ELF-1 (cell line): ENCODE measurements around the gene GRIP2.

Source experiments
- DNase-seq: peaks from one replicate; pipeline ENCODE4 v3.0.0-alpha.2; 2016; ENCODE audit warnings: low read depth, low spot score

Gene GRIP2

DNA sequence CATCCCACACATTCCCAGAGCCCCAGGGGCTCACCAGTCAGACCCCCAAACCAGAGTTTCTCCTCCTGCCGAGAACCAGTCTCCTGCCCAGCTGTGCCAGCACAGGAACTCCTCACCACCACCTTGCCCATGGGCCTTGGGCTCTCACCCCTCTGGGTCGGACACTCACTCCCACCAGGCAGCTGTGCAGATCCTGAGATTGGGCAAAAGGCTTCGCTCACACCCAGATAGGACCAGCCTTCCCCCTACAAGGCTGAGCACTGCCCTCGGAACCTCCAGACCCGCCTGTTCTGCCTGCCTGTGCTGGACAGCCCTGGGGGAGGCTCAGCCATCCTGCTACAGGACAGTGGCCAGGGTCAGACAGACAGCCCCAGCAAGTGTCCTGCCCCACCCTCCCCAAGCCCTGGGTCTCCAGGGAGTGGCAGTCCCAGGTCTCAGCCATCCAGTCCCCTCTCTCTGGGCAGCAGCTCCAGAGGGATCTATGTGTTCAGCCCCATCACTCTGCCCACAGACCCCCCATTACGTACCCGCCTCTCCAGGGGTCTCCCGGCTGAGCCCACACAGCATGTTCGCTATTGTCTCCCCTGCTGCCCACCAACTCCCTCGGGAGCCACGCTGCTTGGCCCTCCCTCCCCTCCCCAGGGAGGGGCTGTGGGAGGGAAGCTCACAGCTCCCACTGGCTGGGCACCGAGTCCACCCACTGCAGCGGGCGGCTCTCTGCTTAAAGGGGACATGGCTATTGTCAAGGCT is at the start of gene GRIP2:
Gene GRIP2 (minus strand): TSS at position 601 of the 750 bp plus-strand sequence. CDS start 34 bp downstream, at position 567.
- no peak for DNase-seq

DNA sequence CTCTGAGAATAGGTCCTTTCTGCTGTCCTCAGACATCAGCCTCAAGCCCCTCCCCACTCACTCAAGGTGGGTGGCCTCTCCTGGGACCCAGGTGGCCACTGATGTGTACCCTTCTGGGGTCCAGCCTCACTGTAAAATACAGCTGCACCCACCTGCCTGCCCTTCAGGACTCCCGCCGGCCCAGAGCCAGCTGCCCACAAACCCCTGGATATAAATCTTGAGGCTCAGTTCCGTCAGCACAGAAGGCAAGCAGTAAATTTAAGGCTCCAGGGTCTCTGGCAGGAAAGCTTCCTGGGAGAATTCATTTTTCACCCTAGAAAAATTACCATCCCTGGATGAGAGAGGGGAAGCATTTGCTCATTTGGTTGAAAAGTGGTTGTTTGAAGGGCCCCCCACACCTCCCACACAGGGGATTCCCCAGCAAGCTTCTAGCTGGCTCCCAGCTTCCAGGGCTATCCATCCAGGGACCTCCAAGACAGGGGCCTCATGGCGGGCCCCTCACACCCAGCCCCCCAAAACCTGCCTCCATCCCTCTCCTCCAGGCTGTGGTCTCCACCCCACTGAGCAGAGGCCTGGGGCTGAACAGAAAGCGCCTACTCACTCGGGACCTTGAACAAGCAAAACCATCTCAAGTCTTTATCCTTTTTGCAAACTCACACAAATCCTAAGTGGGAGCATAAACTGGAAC is 48.4 kb upstream of the GRIP2 start:
- DNase-seq = no peak

DNA sequence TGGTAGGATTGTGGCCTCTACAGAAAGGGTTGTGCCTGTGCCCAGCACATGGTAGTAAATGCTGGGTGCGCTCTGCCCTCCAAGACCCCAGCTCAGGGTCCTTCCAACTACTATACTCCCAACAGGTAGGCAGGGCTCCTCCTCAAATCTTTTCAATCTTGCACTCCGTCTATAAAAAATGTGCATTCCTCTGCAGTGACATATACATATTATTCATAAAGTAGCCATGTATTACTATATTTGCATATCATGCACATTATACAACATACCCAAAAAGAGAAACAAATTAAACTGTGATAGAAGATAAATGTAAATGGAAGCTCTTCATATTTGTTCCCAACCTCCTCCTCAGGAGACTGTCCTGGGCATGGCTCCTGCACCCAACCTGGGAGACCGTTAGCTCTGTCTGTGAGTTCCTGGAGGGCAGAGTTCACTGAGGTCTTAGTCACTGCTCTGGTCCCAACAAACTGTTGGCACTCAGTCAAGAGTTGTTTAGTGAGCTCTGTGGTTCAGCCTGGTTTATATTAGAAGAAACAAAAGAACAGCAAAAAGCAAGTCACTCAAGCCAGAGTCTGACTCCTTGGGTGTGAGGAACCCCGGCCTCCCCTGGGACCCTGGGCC is 47.7 kb upstream of the GRIP2 start:
- no peak for DNase-seq

DNA sequence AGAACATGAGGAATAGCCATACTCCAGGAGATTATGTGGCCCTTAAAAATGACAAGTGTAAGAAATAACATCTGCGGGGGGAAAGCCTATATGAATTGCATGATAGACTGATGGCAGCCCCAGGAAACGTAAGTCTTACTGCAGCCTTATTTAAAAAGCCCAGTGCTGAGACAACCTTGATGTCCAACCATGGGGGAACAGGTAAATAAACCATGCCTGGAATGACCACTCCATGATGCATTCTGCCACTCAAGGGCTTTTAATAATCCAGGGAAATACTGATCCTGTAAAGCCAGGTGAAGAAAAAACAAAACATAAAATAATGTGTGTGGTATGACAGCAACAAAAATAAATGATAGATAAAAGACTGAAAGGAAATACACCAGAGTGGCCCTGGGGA is 46.5 kb upstream of the GRIP2 start:
- no peak for DNase-seq

DNA sequence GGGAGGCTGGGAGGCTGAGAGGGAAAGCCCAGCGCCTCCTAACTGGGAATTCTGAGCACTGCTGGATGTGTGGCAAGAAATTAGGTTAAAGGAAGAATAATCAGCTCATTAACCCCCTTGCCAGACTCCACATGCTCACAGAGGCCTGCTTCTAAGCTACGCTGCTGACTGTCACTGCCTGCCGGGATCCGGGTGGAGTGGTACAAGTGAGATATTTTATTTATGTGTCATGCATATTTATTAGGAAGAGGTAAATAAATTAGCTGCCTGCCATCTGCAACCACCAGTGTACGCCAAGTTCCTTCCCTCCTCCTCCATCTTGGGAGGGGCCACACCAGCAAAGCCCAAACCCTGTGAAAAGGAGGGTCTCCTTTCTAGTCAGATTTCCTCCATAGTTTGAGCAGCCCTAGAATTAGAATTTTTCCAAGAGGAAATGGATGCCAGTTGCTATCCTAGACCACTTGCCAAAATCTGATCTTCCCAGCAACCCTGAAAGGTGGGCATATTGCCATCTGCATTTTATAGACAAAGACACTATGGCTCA is 43.5 kb upstream of the GRIP2 start:
- no peak for DNase-seq

DNA sequence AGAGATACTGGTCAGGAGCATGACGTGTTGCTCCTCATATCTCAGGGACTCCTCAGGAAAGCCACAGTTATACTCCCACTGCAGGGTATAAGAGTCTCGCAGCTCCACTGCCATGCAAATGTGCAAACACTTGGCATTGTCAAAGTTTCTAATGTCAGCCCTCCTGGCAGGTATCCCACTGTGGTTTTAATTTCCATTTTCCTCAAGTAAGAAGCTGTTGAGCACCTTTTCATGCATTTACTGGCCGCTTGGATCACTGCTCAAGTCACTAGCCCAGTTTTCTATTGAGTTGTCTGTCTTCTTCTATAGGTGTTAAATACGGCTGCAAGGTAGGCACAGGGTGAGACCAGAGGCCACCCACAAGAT is 41.9 kb upstream of the GRIP2 start:
- no peak for DNase-seq

DNA sequence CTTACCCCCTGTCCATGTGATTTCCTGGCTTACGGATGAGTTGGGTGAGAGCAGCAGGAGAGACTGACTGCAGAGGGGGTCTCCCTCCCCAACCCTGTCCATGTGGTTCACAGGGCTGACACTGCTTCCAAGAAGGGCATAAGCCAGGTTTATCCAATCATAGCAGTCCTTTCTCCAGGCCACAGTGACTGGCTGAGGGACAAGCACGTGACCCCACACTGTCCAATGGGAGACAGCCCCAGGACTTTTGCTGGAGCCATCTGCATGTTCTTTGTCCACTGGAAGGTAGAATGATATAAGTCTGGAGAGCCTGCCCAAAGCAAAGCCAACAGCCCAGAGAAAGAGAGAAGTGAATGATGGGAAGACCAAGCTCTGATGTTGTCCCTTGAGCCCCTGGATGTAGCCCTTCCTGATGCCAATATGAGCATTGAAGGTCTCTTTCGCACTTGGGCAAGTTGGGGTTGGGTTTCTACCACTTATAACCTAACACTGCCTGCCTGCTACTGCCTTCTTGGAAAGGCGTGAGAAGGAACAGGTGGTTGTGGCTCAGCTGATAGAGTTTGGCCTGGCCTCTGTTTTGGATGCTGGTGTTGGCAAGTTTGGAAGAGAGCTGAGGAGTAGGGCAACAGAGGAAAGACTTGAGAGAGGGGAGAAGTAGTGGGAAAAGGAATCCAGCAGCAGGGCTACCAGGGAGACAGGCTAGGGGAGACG is 41.3 kb upstream of the GRIP2 start:
- no peak for DNase-seq

DNA sequence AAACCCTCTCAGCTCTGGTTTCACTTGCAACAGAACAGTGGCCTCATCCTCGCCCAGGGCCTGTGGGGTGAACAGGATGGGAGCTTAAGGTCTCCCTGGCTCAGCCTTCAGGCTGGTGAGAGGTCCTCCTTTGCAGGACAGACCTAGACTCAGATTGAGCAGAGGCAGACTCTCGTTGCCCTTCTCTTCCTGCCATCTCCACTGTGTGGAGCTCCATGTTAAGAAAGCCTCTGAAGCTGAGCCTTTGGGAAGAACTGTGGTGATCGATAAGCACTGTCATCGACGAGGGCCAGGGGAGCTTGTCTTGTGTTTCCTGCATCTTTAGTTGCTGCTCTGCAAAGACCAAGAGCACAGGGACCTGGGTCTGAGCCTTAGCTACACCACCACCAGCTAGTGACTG is 37.8 kb upstream of the GRIP2 start:
- DNase-seq = no peak

DNA sequence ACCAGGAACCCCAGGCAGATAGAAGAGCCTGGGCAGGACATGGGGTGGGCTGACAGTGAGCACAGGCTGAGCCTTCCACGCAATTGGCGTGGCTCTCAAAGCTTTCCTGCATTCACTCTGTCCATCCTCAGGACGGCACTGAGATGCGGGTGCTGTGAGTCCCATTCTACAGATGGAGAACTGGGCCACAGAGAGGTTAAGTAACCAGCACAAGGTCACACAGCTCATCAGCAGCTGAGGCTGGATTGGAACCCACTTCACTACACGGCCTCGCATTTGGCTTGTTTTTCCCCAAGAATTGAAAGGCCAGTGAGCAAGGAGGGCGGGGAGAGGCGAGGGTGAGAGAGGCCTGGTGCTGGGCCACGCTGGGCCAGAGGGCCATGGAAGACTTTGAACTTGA is 36.0 kb upstream of the GRIP2 start:
- DNase-seq = no peak

DNA sequence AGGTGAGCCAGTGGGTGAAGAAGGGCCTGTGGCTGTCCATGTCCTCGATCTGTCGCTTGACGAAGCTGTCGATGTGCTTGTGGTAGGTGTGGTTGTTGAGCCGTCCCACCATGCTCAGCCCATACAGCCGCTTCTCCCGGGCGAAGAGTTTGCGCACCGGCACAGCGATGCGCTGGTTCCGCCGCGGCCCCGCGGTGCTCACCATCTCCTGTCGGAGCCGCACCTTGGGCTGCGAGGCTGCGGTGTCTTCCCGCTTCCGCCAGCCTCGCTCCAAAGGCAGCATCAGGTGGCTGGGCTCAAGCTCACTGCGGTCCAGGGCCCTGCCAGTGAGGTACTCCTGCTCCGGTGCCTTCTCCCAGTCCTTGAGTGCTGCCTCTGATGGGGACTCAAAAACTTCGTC is 34.0 kb upstream of the GRIP2 start:
- no peak for DNase-seq

DNA sequence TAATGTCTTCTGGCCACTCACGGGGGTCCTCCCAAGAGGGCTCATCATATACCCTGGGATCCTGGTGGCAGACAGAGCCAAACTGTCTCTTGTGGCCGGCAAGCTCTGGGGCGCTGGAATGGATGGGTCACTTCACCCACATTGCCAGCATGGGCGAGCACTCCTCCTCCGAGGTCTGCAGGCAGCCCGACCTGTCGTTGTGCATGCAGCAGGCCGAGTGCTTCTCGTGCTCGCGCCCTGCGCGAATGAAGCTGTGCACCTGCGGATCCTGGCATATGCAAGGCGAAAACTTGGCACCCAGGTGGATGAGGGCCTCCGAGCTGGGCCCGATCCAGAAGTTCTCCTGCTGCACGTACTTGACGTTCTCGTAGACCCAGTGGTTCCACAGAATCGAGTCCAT is 33.6 kb upstream of the GRIP2 start:
- DNase-seq = no peak

DNA sequence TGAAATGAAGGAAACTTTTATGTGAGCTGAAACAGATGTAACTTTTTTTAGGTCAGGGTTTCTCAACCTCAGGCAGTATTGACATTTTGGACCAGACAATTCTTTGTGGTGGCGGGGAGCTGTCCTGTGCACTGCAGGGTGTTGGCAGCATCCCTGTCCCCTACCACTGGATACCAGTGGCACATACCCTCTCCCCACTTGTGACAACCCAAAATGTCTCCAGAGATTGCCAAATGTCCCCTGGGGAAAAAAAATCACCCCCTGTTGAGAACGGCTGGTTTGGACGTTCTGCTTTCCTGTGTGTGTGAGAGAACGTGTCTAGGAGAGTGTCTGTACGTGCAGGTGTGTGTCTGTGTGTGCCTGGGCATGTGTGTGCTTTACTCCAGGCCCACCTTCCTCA is 30.7 kb upstream of the GRIP2 start:
- DNase-seq = no peak

DNA sequence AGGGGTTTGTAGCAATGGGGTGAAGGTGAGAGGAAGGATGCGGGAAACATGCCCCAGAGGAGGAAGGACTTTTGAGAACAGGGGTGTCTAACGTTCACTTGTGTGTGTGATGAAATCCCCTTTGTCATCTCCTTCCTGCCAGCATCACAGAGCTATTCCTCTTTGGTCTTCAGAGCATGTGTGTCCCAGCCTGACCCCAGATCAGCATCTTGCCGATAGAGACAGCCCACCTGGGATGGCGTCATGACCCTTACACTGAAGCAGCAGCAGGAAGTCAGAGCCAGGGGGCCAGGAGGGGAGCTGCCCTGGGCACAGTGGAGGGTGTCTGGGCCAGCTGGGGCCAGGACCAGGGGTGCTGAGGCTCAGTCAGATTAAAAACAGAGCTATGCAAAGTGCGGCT is 29.9 kb upstream of the GRIP2 start:
- no peak for DNase-seq

DNA sequence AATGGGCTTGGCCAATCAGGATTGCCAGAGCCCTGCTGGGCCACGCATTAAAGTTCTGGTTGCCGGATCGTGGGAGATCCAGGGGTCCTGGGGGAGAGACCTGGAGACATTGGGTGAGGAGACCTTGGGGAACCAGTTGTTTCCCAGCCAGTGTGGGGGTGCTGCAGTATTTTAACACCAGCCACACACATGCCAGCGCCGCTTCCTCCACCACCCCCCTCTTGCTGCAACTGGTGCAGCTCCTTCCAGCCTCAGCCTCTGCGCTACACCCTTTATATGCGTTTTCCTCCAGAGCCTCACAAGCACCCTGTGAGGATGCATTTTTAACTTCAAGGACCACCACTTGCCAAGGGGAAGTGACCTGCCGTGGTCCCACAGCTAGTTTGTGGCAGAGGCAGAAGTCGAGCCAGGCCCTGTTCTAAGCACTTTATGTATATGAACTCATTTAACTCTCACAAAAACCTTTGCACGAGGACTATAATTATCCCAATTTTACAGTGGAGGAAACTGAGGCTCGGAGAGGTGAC is 29.4 kb upstream of the GRIP2 start:
- DNase-seq = no peak

DNA sequence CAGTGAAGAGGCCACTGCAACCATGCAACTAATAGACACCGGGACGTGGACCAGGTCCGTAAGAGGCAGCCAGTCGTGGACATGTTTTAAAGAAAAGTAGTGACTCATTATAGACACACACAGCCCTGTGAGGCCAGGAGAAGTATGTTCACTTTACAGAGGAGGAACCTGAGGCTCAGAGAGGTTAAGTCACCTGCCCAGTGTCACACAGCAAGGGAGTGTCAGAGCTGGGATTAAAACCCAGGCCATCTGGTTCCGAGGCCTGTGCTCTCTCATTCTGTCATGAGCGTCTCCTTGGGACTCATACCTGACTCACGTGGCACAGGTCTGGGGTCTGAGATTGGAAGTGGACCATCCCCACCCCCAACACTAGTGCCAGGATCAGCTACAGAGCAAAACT is 28.1 kb upstream of the GRIP2 start:
- no peak for DNase-seq

DNA sequence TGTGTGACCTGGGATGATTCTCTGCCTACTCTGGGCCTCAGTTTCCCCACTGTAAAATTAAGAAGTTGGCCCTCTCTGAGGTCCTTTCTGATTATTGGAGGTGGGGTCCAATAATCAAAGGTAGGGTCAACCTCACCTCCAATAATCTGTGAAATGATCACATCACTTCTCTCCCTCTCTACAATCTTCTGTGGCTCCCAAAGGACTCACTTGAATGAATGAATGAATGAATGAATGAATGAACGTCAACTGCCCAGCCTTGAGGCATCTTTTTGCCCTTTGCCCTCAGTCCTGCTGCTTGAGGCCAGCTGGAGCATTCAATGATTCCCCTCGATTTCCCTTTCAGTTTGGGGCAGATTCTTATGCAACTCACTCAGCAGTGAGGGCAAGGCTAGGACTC is 26.7 kb upstream of the GRIP2 start:
- DNase-seq = no peak

DNA sequence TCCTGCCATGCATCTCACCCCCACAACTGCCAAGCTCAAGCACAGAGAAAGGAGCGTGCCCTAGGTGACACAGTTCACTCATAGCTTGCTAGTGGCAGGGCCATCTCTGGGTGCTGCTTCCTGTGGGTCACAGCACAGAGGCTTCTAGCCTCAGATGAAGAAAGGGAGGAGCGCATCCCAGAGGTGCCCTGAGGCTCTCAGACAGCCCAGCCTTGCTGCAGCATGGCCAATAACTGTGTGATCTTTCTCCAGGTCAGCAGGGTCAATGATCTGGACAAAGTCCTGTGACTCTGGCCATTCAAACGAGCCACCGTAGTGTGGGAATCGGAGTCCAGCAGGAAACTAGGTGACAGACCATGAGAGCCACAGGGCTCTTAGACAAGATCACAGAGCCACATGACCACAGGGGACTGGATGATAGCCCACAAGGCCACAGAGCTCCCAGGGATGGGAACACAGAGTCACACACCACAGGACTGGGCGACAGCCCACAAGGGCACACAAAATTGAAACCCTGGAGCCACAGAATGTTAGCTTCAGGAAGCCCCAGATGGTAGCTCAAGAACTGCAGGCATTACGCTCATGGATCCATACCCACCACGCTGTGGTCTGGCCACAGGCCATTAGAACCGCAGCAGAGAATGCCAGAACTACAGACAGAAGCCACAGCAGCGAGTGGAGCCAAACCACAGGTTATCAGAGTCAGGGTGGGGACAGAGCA is 25.9 kb upstream of the GRIP2 start:
- DNase-seq = peak; percentile 65

DNA sequence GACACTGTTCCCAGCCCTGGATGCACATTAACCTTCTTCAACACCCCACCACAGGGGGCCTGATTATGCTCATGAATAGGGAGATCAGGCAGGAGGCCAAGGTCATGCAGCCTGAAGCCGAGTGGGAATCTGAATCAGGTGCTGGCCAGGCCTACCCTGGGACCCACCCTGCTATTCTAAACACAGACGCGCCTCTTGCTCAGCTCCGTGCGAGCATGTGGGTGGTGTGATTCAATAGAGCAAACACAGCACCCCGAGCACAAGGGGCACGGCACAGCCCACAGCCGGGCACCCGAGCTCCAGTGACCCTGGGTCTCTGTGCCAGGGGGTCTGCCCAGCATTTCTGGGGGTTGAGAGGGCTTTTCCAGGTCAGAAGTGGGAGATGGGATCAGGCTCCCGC is 24.6 kb upstream of the GRIP2 start:
- no peak for DNase-seq

DNA sequence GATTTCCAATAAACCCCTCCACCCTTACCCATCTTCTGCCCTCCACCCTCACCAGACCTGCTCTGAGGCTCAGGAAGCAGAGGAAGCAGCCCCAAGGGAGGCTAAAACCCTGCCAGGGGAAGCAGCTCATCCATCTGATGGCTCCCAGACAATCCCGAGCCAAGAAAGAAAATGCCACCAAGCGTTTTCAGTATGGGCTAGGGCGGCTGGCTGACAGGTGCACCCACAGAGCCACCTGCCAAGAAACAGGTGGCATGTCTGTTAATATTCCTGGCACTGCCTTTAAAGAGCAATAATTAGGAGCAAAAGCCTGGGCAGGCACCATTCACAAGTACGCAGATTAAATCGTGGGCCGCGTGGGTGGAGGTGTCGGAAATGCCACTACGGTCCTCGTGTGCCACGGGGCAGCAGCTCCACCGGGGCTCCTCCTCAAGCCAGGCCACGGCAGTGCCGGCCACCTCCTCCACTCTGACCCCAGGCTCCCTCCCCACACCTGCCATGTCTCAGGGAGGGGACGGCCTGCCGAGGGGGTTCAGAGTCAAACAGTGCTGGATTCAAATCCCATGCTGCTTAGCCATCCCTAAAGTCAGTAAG is 23.9 kb upstream of the GRIP2 start:
- no peak for DNase-seq

DNA sequence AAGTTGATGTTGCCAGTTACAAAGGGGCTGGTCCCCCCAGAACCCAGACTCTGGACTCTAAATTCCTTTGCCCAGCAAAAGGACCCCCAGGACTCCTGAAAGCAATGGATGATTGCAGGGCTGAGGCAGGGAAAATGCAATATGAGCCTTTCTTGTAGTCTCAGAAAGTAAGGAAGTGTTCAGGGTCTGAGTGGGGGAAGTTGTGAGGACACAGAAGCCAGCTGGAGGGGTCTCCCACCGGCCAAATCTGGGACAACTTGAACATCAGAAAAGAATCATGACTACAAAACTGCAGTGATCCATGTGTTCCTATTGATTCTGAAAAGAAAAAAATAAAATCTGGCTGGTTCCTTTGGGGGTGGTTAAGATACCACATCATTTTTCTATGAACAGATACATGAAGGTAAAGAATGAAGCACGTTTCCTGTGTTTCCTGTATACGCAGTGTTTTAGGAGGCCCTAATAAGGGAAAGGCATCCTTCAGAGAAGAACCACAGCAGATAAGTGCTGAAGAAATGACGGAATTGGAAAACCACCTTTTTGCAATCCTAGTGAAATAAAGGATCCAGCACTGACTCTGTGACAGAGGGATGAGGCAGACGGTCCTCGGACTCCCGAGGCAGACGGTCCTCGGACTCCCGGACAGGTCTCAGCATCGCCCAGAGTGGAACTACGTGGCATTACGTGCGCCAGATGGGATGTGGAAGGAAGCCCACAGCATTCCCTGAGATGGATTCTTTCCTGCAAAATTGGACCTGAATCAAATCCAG is 22.2 kb upstream of the GRIP2 start:
- no peak for DNase-seq
